DMS79 treated with DMSO at 0.1 percent for 48 hours (cell line): ENCODE measurements around the gene TMED3.

Source experiments
- DNase-seq: peaks from one replicate; lab custom pipeline; 2025; lab: John Stamatoyannopoulos, UW

TMED3 gene

DNA sequence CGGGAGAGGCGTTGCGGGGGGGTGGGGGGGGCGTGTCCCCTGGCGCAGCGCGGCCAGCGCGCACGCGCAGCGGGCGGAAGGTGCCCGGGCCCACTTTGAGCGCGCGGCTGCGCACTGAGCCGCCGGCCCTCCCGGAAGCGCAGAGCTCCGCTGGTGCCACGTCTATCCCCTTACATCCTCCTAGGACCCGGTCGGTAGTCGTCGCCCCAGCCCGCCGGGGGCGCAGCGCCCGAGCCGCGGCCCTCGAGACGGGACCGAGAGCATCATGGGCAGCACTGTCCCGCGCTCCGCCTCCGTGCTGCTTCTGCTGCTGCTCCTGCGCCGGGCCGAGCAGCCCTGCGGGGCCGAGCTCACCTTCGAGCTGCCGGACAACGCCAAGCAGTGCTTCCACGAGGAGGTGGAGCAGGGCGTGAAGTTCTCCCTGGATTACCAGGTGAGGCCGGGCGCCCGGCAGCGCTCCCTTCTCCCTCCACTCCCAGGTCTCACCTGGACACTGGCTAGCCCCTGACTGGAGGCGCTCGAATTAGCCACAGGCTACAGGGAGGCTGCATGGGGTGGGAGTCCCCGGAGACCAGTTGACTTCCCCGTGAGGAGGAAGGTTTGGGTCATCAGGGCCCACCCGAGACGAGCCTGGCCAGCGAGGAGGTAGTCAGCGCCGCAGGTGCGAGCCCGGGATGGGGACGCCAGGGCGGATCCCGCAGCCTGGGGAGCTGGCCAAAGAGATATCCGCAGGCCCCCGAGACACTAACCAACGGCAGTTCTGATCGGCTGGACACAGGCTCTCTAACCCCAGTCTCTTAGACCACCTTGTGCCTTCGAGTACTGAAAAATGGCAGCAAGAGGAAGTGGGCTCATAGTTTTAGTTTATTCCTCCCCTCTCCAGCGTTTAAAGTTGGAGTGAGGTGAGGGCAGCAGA lies at the start of gene TMED3:
TSS of gene TMED3 (plus strand) at position 128 of the 916 bp plus-strand sequence. CDS start at position 266, 138 bp downstream.
- DNase-seq, result peak; percentile 56

DNA sequence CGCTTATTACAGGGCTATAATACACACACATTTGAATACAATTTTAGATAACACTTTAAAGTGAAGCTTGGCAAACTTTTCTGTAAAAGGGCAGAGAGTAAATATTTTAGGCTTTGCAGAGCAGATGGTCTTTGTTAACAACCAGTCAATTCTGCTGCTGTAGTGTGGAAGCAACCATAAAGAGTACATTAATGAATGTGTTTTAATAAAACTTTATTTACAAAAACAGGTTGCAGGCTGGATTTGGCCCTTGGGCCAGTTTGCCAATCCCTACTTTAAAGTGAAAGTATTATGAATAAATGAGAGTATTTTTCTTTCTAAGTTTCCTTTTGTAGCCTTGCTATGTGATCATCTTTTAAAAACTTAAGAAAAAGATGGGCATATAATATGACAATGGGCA lies 49.1 kb upstream of the TMED3 start:
- no peak for DNase-seq

DNA sequence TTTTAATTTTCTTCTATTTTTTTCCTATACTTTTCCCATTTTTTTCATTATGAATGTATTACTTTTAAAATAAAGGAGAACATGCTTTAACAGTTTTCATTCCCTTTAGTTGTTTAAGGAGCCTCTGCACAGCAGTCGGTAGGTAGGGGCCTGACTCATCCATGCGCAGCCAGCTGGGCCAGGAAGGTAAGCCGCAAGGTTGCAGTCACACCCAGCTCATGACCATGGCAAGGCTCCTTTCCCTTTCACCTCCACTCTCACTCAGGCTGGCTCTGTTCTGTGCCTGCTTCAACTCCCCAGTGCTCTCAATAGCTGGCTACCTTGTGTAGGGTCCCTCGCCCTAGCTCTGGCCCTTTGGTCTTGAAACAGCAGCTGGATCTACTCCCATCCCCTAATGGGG lies 45.7 kb upstream of the TMED3 start:
- no peak for DNase-seq

DNA sequence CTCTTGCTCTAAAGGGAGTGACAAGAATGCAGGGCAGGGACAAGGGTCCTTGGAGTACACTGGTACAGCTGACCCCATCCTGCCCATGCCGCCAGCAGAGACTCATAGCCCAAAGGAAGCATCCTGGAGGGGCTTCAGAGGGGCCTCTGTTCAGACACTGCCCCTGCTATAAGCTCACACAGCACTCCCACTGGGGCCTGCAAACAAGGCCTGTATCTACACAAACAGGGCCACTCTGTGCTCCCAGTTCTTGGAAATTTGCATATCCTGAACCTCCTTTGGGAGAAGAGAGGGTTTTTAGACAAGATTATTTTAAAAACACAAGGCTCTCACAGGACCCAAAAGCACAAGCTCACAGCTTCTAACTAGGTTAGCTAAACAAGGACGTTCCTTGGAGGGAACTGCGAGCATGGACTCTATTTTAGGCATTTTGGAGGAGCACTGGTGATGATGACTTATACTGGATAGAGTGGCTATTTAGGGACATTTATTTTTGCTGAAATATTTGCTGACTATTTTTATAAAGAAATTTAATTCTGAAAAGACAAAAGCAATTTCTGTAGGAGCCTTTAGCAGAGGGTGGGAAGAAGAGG lies 44.8 kb upstream of the TMED3 start:
- no peak for DNase-seq

DNA sequence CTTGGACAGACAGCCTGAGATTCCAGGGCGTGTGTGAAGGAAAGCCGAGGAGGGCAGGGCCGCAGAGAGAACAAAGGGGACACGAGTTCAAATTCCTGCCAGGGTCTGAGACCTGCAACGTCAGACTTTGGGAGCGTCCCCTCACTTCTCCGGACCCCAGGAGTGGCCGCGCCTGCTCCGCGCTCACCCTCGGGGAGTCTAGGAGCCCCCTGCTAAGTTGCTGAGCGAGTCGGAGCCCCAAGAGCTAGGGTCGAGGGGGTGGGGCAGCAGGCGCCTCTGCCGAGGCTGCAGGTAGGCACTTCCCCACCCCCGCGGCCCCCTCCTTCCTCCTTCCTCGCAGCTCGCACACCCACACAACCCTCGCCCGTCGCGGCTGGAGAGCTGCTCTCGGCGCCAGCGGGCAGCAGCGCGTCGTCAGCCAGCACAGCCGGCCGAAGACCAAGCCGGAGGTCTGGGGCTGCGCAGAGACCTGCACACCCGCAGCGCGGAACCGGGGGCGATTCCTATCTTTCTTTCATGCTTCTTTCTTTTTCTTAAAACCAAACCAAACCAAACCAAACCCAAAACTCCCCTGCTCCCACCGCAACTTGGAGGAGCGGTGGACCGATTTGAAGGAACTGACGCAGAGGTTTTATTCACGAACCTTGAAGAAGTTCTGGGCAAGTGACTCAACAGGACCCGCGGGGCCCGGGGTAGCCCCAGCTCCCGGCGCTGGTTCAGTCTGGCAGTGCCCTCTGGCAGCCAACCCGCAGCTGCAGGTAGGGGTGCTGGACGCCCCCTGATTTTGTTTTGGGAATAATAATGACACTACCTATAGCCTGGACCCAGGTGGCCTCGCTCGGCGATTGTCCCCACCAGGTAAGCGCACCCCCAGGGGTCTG lies 28.3 kb upstream of the TMED3 start, which contains the start of gene ANKRD34C:
TSS of gene ANKRD34C (plus strand) at position 352 of the 881 bp plus-strand sequence. CDS start 10,563 bp downstream, outside the sequence.
- DNase-seq, result peak; percentile 23

DNA sequence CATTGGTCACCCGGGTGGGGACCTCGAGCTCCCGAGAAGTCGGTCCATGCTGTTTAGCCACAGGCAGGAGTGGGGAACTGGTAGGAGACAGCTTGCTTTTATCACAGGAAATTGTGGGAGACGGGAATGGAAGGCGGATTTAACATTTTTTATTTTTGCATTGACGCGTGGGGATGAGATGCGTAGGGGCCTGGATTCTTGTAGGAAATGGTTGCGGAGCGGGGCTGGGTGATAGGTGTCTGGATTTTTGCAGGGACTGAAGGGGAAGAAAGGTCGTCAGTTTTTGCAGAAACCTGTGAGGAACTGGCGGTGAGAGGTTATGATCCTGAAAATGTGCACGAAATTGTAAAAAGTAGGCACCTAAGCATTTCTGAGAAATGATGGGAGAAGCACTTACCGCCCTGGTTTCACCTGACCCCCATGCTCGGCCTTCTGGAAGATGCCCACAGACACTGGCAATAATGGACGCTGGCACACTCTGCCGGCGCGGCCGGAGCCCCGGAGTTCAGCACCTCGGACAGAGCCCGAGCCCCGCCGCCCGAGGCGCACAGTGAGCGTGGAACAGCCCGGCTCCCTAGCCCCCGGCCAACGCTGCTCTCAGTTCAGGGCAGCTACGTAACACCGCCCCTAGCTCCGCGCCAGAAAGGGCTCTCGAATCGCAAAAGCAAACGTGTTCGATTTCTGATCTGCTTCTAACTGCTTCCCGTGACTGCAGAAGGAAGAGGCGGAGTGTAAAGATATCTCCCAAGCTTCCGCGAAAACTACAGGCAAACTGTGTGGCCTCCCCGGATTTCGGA lies 27.5 kb upstream of the TMED3 start:
- DNase-seq, result no peak

DNA sequence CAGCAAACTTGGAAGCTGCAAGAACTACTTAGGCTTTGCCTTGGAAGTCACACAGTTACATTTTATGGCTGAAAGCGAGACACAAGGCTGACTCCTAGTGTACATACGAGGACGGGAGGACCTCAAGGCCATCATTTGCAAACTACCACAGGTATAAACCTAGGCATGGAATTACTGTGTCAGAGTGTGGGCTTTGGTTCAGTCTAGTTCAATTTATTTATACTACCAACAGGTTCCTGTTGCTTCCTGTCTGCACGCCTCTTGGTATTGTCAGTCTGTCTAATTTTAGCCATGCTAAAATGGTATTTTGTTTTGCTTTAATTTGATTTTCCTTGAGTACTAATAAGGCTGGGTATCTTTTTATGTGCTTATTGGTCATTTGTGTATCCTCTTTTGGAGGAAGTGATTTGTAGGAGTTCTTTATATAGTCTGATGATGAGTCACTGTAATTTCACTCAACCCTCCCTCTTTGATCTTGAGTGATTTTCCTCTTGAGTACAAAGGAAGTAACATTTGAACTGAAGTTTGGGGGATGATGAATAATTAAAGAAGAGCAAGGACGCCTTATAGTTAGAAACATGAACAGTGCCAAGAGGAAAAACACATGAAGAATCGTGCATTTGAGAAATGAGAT lies 20.2 kb upstream of the TMED3 start:
- no peak for DNase-seq

DNA sequence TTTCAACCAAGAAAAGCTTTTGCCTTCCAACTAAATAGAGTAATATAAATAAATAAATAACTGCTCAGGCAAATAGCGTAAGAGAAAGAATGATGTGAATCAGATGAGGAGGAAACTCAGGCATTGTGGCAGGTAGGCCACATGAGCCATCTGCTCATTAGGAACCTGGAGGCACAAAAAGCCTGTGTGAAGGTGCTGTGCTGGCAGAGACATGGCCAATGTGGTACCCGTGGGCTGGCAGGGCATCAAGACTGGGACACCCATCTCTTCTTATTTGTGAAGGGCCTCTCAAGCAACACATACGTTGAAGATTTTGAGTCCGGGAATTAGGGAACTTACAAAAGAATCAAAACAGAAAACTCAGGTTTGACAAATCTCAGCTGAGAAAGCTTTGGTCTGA lies 18.9 kb upstream of the TMED3 start:
- no peak for DNase-seq

DNA sequence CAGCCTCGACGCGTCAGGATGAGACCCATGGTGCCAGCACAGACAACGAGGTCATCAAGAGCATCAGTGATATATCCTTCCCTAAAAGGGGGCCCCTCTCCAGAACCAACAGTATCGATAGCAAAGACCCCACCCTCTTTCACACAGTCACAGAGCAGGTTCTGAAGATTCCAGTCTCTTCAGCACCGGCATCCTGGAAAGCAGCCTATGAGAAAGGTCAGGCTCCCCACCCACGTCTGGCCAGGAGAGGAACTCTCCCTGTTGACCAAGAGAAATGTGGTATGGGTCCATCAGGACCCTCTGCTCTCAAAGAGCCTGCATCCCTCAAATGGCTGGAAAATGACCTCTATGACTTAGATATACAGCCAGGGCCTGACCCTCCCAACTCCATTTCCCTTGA lies 16.8 kb upstream of the TMED3 start:
- no peak for DNase-seq

DNA sequence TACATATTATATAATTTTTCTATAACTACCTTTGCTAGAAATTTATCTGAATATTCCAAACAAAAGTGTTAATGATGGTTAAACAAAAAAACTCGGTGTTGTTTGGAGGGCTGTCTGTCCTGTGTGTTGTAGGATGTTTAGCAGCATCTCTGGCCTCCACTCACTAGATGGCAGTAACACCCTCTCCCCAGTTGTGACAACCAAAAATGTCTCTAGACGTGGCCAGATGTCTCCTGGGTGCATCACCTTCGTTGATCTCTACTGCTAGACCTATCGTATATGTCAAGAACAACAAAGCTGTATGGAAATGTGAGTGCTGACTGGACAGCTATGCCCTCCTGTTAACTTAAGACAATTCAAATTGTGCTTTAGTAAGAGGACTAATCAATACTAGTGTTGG lies 14.3 kb upstream of the TMED3 start:
- DNase-seq, result no peak

DNA sequence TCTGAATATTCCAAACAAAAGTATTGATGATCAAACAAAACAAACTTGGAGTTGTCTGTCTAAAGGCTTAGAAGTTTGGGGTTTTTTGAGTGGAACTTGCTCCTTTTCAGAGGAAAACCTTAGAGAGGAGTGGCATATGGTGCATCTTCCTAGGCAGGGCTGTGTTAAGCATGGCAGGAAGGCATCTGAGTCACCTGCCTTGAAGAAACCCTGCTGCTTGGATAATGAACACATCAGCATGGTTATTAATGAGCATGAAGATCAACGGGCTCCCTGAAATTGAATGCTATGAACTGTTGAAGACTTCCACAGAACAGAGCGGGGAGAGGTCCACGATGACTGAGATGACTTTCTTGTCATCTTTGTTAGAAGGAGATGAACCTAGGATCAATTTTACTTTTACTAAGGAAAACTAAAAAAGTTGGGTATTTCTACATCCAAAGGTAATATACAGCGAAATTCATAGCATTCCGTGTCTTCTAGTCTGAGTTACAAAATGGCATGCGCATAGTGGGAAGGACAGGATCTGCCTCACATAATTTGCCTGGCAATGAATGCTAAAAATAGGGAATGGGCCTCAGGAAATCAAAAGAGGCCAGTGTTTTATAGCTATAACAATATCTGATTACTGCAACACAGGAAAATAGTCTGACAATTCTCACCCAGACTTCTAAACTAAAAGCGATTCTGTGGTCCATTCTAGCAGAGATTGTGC lies 11.6 kb upstream of the TMED3 start:
- no peak for DNase-seq

DNA sequence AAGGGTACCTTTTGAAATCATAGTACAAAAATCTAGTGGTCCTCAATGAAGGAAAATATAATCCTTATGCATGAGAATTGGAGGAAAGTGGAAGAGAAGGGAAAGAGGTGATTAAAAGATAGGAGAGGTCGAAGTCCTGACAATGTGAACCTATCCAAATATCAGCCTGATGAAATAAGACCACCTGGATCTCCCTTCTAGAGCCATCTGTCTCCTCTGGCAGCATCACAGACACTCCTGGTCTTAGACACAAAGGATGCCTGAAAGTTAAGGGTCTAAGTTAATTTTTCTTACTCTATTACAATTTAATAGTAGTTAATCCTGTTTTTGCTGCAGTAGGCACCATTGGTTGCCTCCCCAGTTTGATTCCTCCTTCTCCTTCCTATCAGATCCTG lies 11.1 kb upstream of the TMED3 start:
- no peak for DNase-seq

DNA sequence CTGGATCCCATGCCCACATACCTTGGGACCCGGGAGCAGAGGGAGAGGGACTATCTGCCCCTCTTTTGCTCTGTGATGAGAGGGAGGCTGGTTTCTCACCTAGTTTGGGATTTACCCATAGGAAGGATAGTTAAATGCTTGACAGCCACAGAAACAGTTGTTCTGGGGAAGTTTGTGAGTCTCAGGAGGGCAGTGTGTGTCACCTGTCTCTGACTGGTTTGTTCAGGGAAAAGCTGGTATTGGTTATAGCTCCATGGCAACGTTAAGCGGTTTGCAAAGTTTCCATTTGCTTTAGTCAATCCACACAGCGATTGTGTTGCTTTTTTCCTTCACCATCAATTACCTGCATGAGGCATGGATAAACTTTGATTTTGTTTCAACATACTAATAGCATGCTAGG lies 3.7 kb upstream of the TMED3 start:
- no peak for DNase-seq

DNA sequence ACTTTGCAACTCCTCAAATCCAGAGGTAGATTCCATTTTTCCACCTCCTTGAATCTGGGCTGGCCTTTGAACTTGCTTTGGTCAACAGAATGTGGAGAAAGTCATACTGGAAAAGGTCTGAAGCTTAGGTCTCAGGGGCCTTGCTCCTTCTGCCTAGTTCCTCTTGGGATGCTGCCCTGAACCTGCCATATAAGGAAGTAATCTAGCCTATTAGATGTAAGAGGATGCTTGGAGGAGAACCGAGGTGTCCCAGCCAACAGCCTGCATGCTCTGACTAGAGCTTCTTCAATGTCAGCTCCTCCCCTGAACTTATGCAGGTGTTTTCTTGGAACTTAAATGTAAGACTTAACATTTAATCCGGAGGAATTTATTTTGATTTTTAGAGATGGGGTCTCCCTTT lies 2.0 kb upstream of the TMED3 start:
- peak; percentile 8 for DNase-seq

DNA sequence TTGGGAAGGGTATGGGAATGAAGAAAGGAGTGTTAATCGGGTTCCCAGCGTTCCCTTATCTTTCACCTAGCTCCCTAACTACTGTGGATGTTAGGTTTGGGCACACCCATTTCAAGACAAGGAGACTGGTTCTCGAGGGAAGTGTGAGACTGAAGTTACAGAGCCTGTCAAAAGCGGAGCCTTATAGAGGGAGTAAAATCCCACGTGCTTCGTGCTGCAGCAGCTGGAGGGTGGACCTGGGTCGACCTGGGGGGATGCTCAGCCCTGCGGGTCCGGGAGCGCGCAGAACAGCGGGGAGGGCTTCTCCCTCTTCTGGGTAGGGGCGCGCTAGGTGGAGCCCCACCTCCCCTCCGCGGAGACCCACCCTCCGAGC lies 314 bp upstream of the TMED3 start:
- peak; percentile 26 for DNase-seq

DNA sequence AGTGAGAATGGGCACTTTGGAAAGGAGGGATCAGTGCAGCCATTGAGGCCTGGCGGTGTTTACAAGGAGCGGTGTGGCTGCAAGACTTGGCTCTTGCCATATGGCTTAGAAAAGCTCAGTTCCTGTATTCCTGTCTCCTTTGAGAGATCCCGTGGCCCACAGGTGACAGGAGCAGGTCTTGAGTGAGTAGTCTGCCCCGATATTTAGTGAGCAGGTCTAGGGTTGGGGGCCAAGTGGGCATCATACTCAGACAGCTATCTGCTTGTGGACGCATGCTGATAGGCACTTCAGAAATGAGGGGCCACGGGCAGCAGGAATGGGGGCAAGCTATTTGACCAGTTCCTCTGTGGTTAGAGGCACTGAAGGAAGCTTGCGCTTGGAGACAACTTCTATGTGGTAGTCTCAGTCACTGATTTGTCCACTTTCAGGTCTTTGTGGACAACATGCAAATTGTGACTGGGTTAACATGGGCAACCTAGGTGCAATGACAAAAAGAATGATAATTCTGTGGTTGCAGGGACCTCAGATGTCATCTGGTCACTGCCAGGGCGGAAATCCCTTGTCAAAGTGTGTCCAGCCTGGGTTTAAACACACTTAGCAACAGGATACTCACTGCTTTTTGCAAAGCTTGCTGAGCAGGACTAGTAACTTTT lies 1.1 kb downstream of the TMED3 start:
- no peak for DNase-seq

DNA sequence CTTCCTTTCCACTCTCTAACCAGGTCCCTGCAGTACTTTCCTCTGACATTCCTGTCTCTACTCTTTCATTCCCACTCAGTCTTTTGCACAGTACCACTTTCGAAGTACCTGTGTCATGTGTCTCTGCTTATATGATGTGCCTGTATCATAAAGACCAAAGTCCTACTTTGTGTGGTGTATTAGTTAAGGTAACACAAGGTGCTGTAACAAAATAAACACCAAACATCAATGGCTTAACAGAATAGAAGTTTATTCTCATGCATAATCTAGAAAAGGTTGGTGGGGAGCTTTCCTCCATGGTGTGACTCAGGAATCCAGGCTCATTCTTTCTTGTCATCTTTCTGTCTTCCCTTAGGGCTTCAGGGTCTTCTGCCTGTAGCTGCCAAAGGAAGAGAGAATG lies 3.3 kb downstream of the TMED3 start:
- DNase-seq, result no peak

DNA sequence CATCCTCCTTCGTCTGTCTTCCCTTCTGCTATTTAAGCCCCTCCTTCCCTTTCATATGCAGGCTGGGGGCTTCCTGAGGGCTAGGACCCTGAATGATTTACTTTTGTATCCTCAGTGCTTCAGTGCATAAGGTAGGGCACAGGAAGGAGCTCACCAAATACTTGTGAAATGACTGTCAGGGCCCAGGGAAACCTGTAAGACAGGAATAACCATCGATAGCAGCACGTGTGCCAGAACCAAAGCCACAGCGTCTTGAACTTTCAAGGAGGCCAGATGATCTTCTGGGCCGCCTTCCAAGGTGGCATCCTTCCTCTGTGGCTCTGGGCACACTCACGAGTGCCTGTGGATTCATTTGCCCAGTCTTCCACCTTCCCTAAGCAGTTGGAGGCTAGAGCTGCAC lies 3.9 kb downstream of the TMED3 start:
- peak; percentile 64 for DNase-seq

DNA sequence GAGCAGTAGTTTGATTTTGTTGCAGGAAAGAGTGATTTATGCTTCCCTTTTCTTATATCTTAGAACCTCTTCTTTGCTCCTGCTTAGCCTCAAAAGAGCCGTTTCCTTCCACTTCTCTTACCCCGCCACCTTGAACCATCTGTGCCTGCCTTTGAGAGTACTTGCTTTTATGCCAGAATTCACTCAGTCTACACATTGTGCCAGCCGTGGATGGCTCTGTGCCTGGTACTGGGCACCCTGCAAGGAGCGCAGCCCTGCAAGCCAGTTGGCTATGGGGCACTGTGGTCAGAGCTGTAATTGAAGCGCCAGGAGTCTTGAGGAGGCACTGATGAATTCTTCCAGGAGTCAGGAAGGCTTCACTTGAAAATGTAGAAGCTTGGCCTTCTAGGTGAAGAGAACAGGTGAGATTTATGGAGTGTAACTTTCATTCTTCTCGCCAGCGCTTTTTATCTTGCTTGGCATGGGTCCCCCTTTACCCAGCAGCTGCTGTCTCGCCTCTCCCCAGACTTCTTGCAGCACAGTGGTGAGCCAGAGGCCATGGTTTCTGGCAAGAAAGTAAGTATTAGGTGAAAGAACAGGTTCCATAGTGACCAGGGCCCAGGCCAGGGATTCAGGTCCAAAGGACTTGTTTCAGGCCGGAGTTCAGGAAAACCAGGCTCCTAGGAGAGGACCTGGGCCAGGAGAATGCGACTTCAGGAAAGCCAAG lies 4.9 kb downstream of the TMED3 start:
- DNase-seq, result peak; percentile 78
